ENCODE data around the gene GBE1.
"Not testable (repeated sequence)": the region's sequence is repeated elsewhere in the genome, so short reads cannot be mapped to it uniquely, and the experiment has no call there.

GBE1 gene

DNA sequence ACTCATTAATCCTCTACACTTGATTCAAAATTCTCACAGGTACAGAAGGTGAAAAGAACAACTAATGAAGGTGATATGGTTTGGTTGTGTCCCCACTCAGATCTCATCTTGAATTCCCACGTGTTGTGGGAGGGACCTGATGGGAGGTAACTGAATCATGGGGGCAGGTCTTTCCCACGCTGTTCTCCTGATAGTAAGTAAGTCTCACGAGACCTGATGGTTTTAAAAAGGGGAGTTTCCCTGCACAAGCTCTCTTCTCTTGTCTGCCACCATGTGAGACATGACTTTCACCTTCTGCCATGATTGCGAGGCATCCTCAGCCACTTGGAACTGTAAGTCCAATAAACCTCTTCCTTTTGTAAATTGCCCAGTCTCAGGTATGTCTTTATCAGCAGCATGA is 2.7 kb downstream of the GBE1 start:
- Histone ChIP-seq H3K9me3 (ENCODE audit: control insufficient read depth, low read length) (peaks cover 11% of the 10 kb centered on the region), H3K4me3 (ENCODE audit: insufficient read depth in 1 of 2, low read depth in 1 of 2, low read length in 2 of 2) (peak overlapping the region in 1 of 2 experiments; percentile 83), H3K36me3 (ENCODE audit: control insufficient read depth in 1 of 2, insufficient read depth in 2 of 2, low read depth in 1 of 2, low read length in 2 of 2) (peaks cover 0 to 44% of the 10 kb centered on the region in 2 experiments), H3K9ac (ENCODE audit: low read length) (peak overlapping the region; percentile 96)
- not testable (repeated sequence) for H4K91ac ChIP-seq (ENCODE audit: low read length); H3K27ac ChIP-seq (ENCODE audit: low read length, poor library complexity, severe bottlenecking); H3K18ac ChIP-seq (ENCODE audit: low read depth in 1 of 2, low read length in 2 of 2); H3K4me1 ChIP-seq (ENCODE audit: control insufficient read depth, insufficient read depth, low read depth, low read length); DNase-seq; H3K23ac ChIP-seq (ENCODE audit: low read length in 2 of 2); H3K4ac ChIP-seq (ENCODE audit: low read depth in 1 of 2, low read length in 2 of 2); H3K79me1 ChIP-seq (replicated peaks; ENCODE audit: low read length, poor library complexity, severe bottlenecking); H3K4me2 ChIP-seq (ENCODE audit: low read length, poor library complexity, severe bottlenecking); H2BK12ac ChIP-seq (ENCODE audit: low read length in 2 of 2); H2AK5ac ChIP-seq (ENCODE audit: low read length, severe bottlenecking); H2BK5ac ChIP-seq (ENCODE audit: low read depth, low read length, poor library complexity, severe bottlenecking); H4K8ac ChIP-seq (ENCODE audit: low read length); H2BK15ac ChIP-seq (ENCODE audit: low read depth, poor library complexity, severe bottlenecking); H2BK120ac ChIP-seq (ENCODE audit: low read depth, low read length); H3K14ac ChIP-seq (ENCODE audit: low read length in 2 of 2); H3K27me3 ChIP-seq (ENCODE audit: control insufficient read depth in 1 of 2, insufficient read depth in 1 of 2, low read length in 2 of 2); H2AFZ ChIP-seq (ENCODE audit: low read depth, low read length)
- 94% methylated on average over 3 of the region's 4 CpGs for WGBS

DNA sequence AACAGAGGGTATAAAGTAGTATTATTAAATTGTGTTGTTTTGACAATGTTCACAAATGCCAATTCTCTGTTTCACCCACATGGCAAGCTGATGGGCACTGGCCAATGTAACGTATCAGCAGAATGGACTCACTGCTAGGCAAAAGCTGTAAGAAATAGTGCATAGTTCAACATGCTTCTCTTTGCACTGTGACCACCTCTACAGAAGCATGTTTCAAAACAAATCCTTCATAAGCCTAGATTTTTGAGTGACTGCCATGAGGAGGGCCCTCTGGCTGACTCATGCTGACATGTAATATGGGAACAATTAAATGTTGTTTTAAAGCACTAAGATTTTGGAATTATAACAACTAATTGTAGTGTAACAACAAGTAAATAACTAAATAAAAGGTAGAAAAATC is 3.2 kb downstream of the GBE1 start:
- Histone ChIP-seq H3K27ac (ENCODE audit: low read length, poor library complexity, severe bottlenecking) (no peak overlapping the region), H4K8ac (ENCODE audit: low read length) (no peak overlapping the region), H2AFZ (ENCODE audit: low read depth, low read length) (no peak overlapping the region), H2BK5ac (ENCODE audit: low read depth, low read length, poor library complexity, severe bottlenecking) (no peak overlapping the region), H2BK12ac (ENCODE audit: low read length in 2 of 2) (no peak overlapping the region), H2BK15ac (ENCODE audit: low read depth, poor library complexity, severe bottlenecking) (no peak overlapping the region), H3K9me3 (ENCODE audit: control insufficient read depth, low read length) (peaks cover 11% of the 10 kb centered on the region), H3K23ac (ENCODE audit: low read length in 2 of 2) (no peak overlapping the region), H3K4ac (ENCODE audit: low read depth in 1 of 2, low read length in 2 of 2) (no peak overlapping the region), H2BK120ac (ENCODE audit: low read depth, low read length) (no peak overlapping the region), H3K4me1 (ENCODE audit: control insufficient read depth, insufficient read depth, low read depth, low read length) (no peaks in the 10 kb centered on the region), H3K4me3 (ENCODE audit: insufficient read depth in 1 of 2, low read depth in 1 of 2, low read length in 2 of 2) (peak overlapping the region in 1 of 2 experiments; percentile 83), H2AK5ac (ENCODE audit: low read length, severe bottlenecking) (no peak overlapping the region), H4K91ac (ENCODE audit: low read length) (no peak overlapping the region), H3K36me3 (ENCODE audit: control insufficient read depth in 1 of 2, insufficient read depth in 2 of 2, low read depth in 1 of 2, low read length in 2 of 2) (peaks cover 0 to 49% of the 10 kb centered on the region in 2 experiments), H3K14ac (ENCODE audit: low read length in 2 of 2) (no peak overlapping the region), H3K4me2 (ENCODE audit: low read length, poor library complexity, severe bottlenecking) (no peak overlapping the region), H3K79me1 (replicated peaks; ENCODE audit: low read length, poor library complexity, severe bottlenecking) (peaks cover 10% of the 10 kb centered on the region), H3K9ac (ENCODE audit: low read length) (peak overlapping the region; percentile 96), H3K18ac (ENCODE audit: low read depth in 1 of 2, low read length in 2 of 2) (no peak overlapping the region), H3K27me3 (ENCODE audit: control insufficient read depth in 1 of 2, insufficient read depth in 1 of 2, low read length in 2 of 2) (no peaks in the 10 kb centered on the region)
- no peak for DNase-seq
- WGBS, result 100% methylated on average over 1 of the region's 1 CpG

- H2BK15ac ChIP-seq (ENCODE audit: low read depth, poor library complexity, severe bottlenecking), result no peak overlapping the region
- no peak for DNase-seq
- H2BK12ac ChIP-seq (ENCODE audit: low read length in 2 of 2), result no peak overlapping the region
- H3K27ac ChIP-seq (ENCODE audit: low read length, poor library complexity, severe bottlenecking), result no peak overlapping the region
- H3K27me3 ChIP-seq (ENCODE audit: control insufficient read depth in 1 of 2, insufficient read depth in 1 of 2, low read length in 2 of 2), result no peaks in the 10 kb centered on the region
- H2AK5ac ChIP-seq (ENCODE audit: low read length, severe bottlenecking), result no peak overlapping the region
- no peak overlapping the region for H3K4ac ChIP-seq (ENCODE audit: low read depth in 1 of 2, low read length in 2 of 2)
- no peak overlapping the region for H3K23ac ChIP-seq (ENCODE audit: low read length in 2 of 2)
- H3K36me3 ChIP-seq (ENCODE audit: control insufficient read depth in 1 of 2, insufficient read depth in 2 of 2, low read depth in 1 of 2, low read length in 2 of 2), result peaks cover 0 to 87% of the 10 kb centered on the region in 2 experiments
- H3K4me1 ChIP-seq (ENCODE audit: control insufficient read depth, insufficient read depth, low read depth, low read length), result no peaks in the 10 kb centered on the region
- H3K79me1 ChIP-seq (replicated peaks; ENCODE audit: low read length, poor library complexity, severe bottlenecking), result peaks cover 9% of the 10 kb centered on the region
- H2BK120ac ChIP-seq (ENCODE audit: low read depth, low read length), result no peak overlapping the region
- no peak overlapping the region for H3K4me2 ChIP-seq (ENCODE audit: low read length, poor library complexity, severe bottlenecking)
- no peak overlapping the region for H3K18ac ChIP-seq (ENCODE audit: low read depth in 1 of 2, low read length in 2 of 2)
- no peak overlapping the region for H3K14ac ChIP-seq (ENCODE audit: low read length in 2 of 2)
- H4K91ac ChIP-seq (ENCODE audit: low read length), result no peak overlapping the region
- WGBS, result 86% methylated on average over 1 of the region's 2 CpGs
- H2AFZ ChIP-seq (ENCODE audit: low read depth, low read length), result no peak overlapping the region
- H3K9me3 ChIP-seq (ENCODE audit: control insufficient read depth, low read length), result peaks cover 11% of the 10 kb centered on the region
- no peak overlapping the region for H2BK5ac ChIP-seq (ENCODE audit: low read depth, low read length, poor library complexity, severe bottlenecking)
- H3K4me3 ChIP-seq (ENCODE audit: insufficient read depth in 1 of 2, low read depth in 1 of 2, low read length in 2 of 2), result no peak overlapping the region
- H4K8ac ChIP-seq (ENCODE audit: low read length), result no peak overlapping the region
- no peak overlapping the region for H3K9ac ChIP-seq (ENCODE audit: low read length)
Measured at GRCh38 chr3:81753416-81754027, 7.9 kb downstream of the GBE1 start.

GRCh38 chr3:81752604-81753003 is 8.8 kb downstream of the GBE1 start:
- H2AK5ac ChIP-seq (ENCODE audit: low read length, severe bottlenecking), result no peak overlapping the region

More at GRCh38 chr3:81752604-81753003, 8.8 kb downstream of the GBE1 start:
- H3K23ac ChIP-seq (ENCODE audit: low read length in 2 of 2), result no peak overlapping the region
- no peak overlapping the region for H3K14ac ChIP-seq (ENCODE audit: low read length in 2 of 2)
- H3K18ac ChIP-seq (ENCODE audit: low read depth in 1 of 2, low read length in 2 of 2), result no peak overlapping the region
- H4K8ac ChIP-seq (ENCODE audit: low read length), result no peak overlapping the region
- no peak overlapping the region for H3K27ac ChIP-seq (ENCODE audit: low read length, poor library complexity, severe bottlenecking)
- no peak overlapping the region for H3K4me3 ChIP-seq (ENCODE audit: insufficient read depth in 1 of 2, low read depth in 1 of 2, low read length in 2 of 2)
- peaks cover 0 to 87% of the 10 kb centered on the region in 2 experiments for H3K36me3 ChIP-seq (ENCODE audit: control insufficient read depth in 1 of 2, insufficient read depth in 2 of 2, low read depth in 1 of 2, low read length in 2 of 2)
- H3K4me1 ChIP-seq (ENCODE audit: control insufficient read depth, insufficient read depth, low read depth, low read length), result no peaks in the 10 kb centered on the region
- no peak overlapping the region for H2BK12ac ChIP-seq (ENCODE audit: low read length in 2 of 2)
- peaks cover 11% of the 10 kb centered on the region for H3K9me3 ChIP-seq (ENCODE audit: control insufficient read depth, low read length)
- peaks cover 11% of the 10 kb centered on the region for H3K79me1 ChIP-seq (replicated peaks; ENCODE audit: low read length, poor library complexity, severe bottlenecking)
- peak overlapping the region; percentile 47 for H3K9ac ChIP-seq (ENCODE audit: low read length)
- H3K4me2 ChIP-seq (ENCODE audit: low read length, poor library complexity, severe bottlenecking), result no peak overlapping the region
- no peak overlapping the region for H2BK120ac ChIP-seq (ENCODE audit: low read depth, low read length)
- H3K4ac ChIP-seq (ENCODE audit: low read depth in 1 of 2, low read length in 2 of 2), result no peak overlapping the region
- no peak overlapping the region for H2BK5ac ChIP-seq (ENCODE audit: low read depth, low read length, poor library complexity, severe bottlenecking)
- H2BK15ac ChIP-seq (ENCODE audit: low read depth, poor library complexity, severe bottlenecking), result no peak overlapping the region
- DNase-seq, result no peak
- H2AFZ ChIP-seq (ENCODE audit: low read depth, low read length), result no peak overlapping the region
- H4K91ac ChIP-seq (ENCODE audit: low read length), result no peak overlapping the region
- no peaks in the 10 kb centered on the region for H3K27me3 ChIP-seq (ENCODE audit: control insufficient read depth in 1 of 2, insufficient read depth in 1 of 2, low read length in 2 of 2)

All from mesenchymal stem cell (in vitro differentiated cells and primary cell).